Stimulated activated CD4-positive, alpha-beta T cell treated with anti-CD3 and anti-CD28 coated beads, Interleukin-4, amount 100 ng/mL, for 4 hours (primary cell): ENCODE data around the gene PCK1.

Source experiments
- DNase-seq, 2 experiments: peaks; one replicate each; pipeline ENCODE4 v3.0.0-alpha.2; 2020

PCK1 gene

GRCh38 chr20:57608516-57608915 lies 47.6 kb downstream of the PCK1 start:
- DNase-seq: no peak

GRCh38 chr20:57609086-57609841 lies 48.4 kb downstream of the PCK1 start:
- no peak for DNase-seq

GRCh38 chr20:57609842-57610167 lies 48.9 kb downstream of the PCK1 start:
- DNase-seq: no peak

GRCh38 chr20:57610261-57610952 lies 49.5 kb downstream of the PCK1 start:
- DNase-seq: no peak

- no peak for DNase-seq
Measured at GRCh38 chr20:57611586-57612311, 50.8 kb downstream of the PCK1 start.

- no peak for DNase-seq
Measured at GRCh38 chr20:57612436-57612835, 51.5 kb downstream of the PCK1 start.

GRCh38 chr20:57612916-57613315 lies 52.0 kb downstream of the PCK1 start:
- no peak for DNase-seq

GRCh38 chr20:57613481-57613921 lies 52.6 kb downstream of the PCK1 start:
- no peak for DNase-seq

GRCh38 chr20:57614490-57615444 lies 53.9 kb downstream of the PCK1 start:
- no peak for DNase-seq

- DNase-seq: no peak
Measured at GRCh38 chr20:57615445-57615811, 54.5 kb downstream of the PCK1 start.

- no peak for DNase-seq
Measured at GRCh38 chr20:57616143-57616951, 55.4 kb downstream of the PCK1 start.

GRCh38 chr20:57617079-57617795 lies 56.3 kb downstream of the PCK1 start:
- DNase-seq: no peak
